Stimulated activated CD8-positive, alpha-beta memory T cell treated with anti-CD3 and anti-CD28 coated beads, Interleukin-7, amount 100 ng/mL, for 4 hours (primary cell): Measurements from ENCODE around the gene CYP39A1.

Source experiments
- DNase-seq, 2 donors: peaks; one replicate each; pipeline ENCODE4 v3.0.0-alpha.2; 2020; ENCODE audit warnings: low read depth in 2 of 2

Gene CYP39A1

GRCh38 chr6:46511320-46511719 is 141.3 kb downstream of the CYP39A1 start:
- no peak for DNase-seq

- no peak for DNase-seq
Observed at GRCh38 chr6:46510651-46511050, 142.0 kb downstream of the CYP39A1 start.

- DNase-seq, result no peak
Observed at GRCh38 chr6:46509981-46510510, 142.6 kb downstream of the CYP39A1 start.

- no peak for DNase-seq
Observed at GRCh38 chr6:46509063-46509462, 143.6 kb downstream of the CYP39A1 start.

- DNase-seq, result no peak
Observed at GRCh38 chr6:46507426-46507825, 145.2 kb downstream of the CYP39A1 start.

- DNase-seq, result no peak
Observed at GRCh38 chr6:46505693-46506512, 146.7 kb downstream of the CYP39A1 start.

GRCh38 chr6:46504242-46504641 is 148.4 kb downstream of the CYP39A1 start:
- no peak for DNase-seq

- DNase-seq, result no peak
Observed at GRCh38 chr6:46502486-46503119, 150.0 kb downstream of the CYP39A1 start.

GRCh38 chr6:46501136-46502089 is 151.2 kb downstream of the CYP39A1 start:
- DNase-seq, result no peak

- no peak for DNase-seq
Observed at GRCh38 chr6:46500382-46500781, 152.2 kb downstream of the CYP39A1 start.
